Heart left ventricle (tissue), 16 donors: ENCODE results near the gene UPK3B. TPM values are rescaled to one million over a fixed set of nuclear protein-coding genes. Genes with fewer than 3 reads are reported as not detected.
"Not testable (repeated sequence)": the region's sequence is repeated elsewhere in the genome, so short reads cannot be mapped to it uniquely, and the experiment has no call there.

Source experiments
- ATAC-seq, 4 donors: fragments of 200-7000 bp; cut with Tn5 transposase; one replicate each; pipeline ENCODE4 v1.9.1; 2020 to 2022; ENCODE audit warnings: moderate library complexity in 4 of 4, mild to moderate bottlenecking in 3 of 4, moderate number of reproducible peaks in 1 of 4
- DNase-seq, 5 donors: peaks; one replicate each; pipeline ENCODE4 v3.0.0-alpha.2; 2020
- H3K27ac ChIP-seq, 12 donors: fragments of 200-600 bp; sonication (generic) in 4 of 12; one replicate each; pipeline versions ENCODE4 v1.5.0 to v1.8.0; 2016 to 2022; ENCODE audit warnings: mild to moderate bottlenecking in 2 of 12
- H3K27me3 ChIP-seq, 9 donors: fragments of 200-600 bp; sonication (generic) in 2 of 9; one replicate each; pipeline versions ENCODE4 v1.5.1 to v1.8.0; 2016 to 2022; ENCODE audit warnings: mild to moderate bottlenecking in 3 of 9
- H3K36me3 ChIP-seq, 9 donors: fragments of 200-600 bp; sonication (generic) in 2 of 9; one replicate each; pipeline versions ENCODE4 v1.5.0 to v1.8.0; 2018 to 2022; ENCODE audit warnings: mild to moderate bottlenecking in 2 of 9
- H3K4me1 ChIP-seq, 12 donors: fragments of 200-600 bp; sonication (generic) in 4 of 12; one replicate each; pipeline versions ENCODE4 v1.5.0 to v1.8.0; 2016 to 2022; ENCODE audit warnings: mild to moderate bottlenecking in 3 of 12
- H3K4me3 ChIP-seq, 12 donors: fragments of 200-600 bp; sonication (generic) in 4 of 12; one replicate each; pipeline versions ENCODE4 v1.5.0 to v1.8.0; 2017 to 2022; ENCODE audit warnings: mild to moderate bottlenecking in 9 of 12, moderate library complexity in 4 of 12
- H3K9me3 ChIP-seq, 12 donors: fragments of 200-600 bp; sonication (generic) in 4 of 12; one replicate each; pipeline versions ENCODE4 v1.5.0 to v1.8.0; 2016 to 2022; ENCODE audit warnings: mild to moderate bottlenecking in 1 of 12
- POLR2A ChIP-seq, 2 donors: fragments of 450-650 bp; IDR thresholded peaks; one replicate each; pipeline ENCODE4 v1.6.1; 2017; ENCODE audit warnings: antibody characterized with exemption in 2 of 2, mild to moderate bottlenecking in 2 of 2, moderate library complexity in 2 of 2
- WGBS, 4 donors: extraction: QIAGEN DNeasy Blood & Tissue Kit in 2 of 4; methylation state at CpG; one replicate each; pipeline versions ENCODE4 v1.1.5 to v1.1.7; 2013 to 2018; 5-methylcytosine and 5-hydroxymethylcytosine counted together
- intact Hi-C, 10 donors: fragments of 100-400 bp; cut with DNase I; formaldehyde crosslinking; loops; one replicate each; pipeline versions ENCODE4 v1.11.1 to v1.14.2; 2022
- long read RNA-seq, 3 donors: library from polyadenylated mRNA; unstranded; transcript quantifications; one replicate each; pipeline ENCODE4 v2.0.0, GENCODE V29; 2020 to 2021
- polyA plus RNA-seq, 2 donors: library from polyadenylated mRNA; stranded (reverse); fragments of 200-250 nt; gene quantifications; one replicate each; pipeline ENCODE4 v1.2.3, GENCODE V29; 2013
- total RNA-seq, 9 donors: library from RNA; depleted of rRNA in 2 of 9; stranded (reverse); fragments of >200 nt in 2 of 9; fragmentation: NEBNext Ultra II Directional in 3 of 9; extraction: Animal tissue kit (Norgen Biotek cat#: 25700) in 3 of 9; gene quantifications; one replicate each; pipeline versions ENCODE4 v1.1.0 to v1.2.4, GENCODE V29; 2016 to 2023
- TF ChIP-seq, protein P1 (sequence below), 12 donors: fragments of 200-600 bp; sonication (generic) in 4 of 12; IDR thresholded peaks; one replicate each; pipeline versions ENCODE4 v1.5.0 to v1.8.0; 2018 to 2022; ENCODE audit warnings: antibody characterized with exemption in 12 of 12, mild to moderate bottlenecking in 5 of 12
- donor health status: ischemic (EF 13 %, LVEDD 7.1; RV severe dilation, severe dysfunction).
- donor health status: healthy with polysubstance abuse.
- donor health status: DM: no; HTN: yes; CAD: no.
- donor health status: DM: no; HTN: no; CAD: no.
- donor health status: ischemic (EF 25% LVEDD 6.9; RV normal size, moderate dysfunction).
- donor health status: ischemic (EF 25% LVEDD 5.7; RV mildly dilated, moderate dysfunction).
- donor health status: healthy.
- donor health status: DM: yes; HTN: yes; CAD: no.
- donor health status: ischemic (EF 35%, LVEDD 5.7; RV mildly dilated, moderate dysfunction).
- donor health status: nonischemic (EF 11% LVEDD 7.7; RV severe dilation, severe dysfunction).
- donor health status: DM: yes; HTN: yes; CAD: no.
- donor health status: PGD.
- donor health status: ischemic (EF 29% LVEDD 5.4; RV normal size, mild dysfunction).
- donor health status: nonischemic (EF 23%, LVEDD 6.1; RV moderate dilation, normal function).

The UPK3B gene
- 100 to 1,000 TPM in 1 of 9 donors, under 1 TPM in 2, not detected in 6; 0.32 to 238 (median 0.63) TPM for total RNA-seq
- polyA plus RNA-seq: under 1 TPM; 0.19 to 0.24 TPM
- long read RNA-seq, donor 1: 0 reads
- long read RNA-seq, donor 2: 0 reads
- long read RNA-seq, donor 3: 0 reads

DNA sequence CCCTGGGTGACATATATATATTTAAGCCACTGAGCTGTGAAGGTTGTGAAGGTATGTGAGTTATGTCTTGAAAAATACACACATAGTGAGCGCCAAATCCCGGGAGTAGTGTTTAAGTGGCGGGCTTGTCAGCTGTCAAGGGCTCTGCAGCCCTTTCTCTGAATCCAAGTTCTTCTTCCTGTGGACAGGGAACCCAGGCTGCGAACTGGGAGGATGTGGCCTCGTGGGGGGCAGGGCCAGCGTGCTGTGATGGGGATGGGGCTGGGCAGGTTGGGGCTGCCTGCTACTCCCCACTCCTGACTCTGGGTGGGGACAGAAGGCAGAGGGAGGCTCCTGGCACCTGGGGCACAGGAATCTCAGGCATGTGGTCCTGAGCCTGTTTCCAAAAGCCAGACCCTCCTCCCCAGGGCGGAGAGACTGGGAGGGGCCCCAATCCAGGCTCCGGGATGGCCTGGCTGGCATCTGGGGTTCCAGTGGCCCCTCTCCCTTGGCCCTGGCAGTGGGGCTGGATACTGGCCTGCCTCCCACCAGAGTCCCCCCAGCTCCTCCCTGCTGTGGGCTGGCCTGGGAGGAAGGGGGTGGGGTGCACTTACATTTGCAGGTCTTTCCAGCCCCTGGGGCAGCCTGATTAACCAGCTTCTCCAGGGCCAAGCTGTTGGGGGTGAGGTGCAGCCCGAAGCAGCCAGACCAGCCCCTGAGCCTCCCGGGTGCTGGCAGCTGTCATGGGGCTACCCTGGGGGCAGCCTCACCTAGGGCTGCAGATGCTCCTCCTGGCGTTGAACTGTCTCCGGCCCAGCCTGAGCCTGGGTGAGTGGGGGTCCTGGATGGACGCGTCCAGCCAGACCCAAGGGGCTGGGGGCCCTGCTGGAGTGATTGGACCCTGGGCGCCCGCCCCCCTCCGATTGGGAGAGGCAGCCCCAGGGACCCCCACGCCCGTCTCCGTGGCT lies at the start of gene UPK3B:
UPK3B (plus strand) TSS at position 622 of the 947 bp plus-strand sequence; CDS start at position 723, 101 bp downstream.
- ATAC-seq (no peak), DNase-seq (no peak)

DNA sequence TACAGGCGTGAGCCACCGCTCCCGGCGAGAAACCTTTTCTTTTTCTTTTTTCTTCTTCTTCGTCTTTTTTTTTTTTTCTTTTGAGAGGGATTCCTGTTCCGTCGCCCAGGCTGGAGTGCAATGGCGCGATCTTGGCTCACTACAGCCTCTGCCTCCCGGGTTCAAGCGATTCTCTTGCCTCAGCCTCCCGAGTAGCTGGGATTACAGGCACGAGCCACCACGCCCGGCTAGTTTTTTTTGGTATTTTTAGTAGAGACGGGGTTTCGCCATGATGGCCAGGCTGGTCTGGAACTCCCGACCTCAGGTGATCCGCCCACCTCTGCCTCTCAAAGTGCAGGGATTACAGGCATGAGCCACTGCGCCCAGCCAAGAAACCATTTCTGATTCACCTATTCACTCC lies 49.6 kb upstream of the UPK3B start:
- ATAC-seq, intact Hi-C loops, H3K4me1 ChIP-seq, H3K9me3 ChIP-seq, H3K27ac ChIP-seq, H3K4me3 ChIP-seq, H3K36me3 ChIP-seq, H3K27me3 ChIP-seq, DNase-seq: not testable (repeated sequence)
- 86 to 90% (median 88%) methylated on average over 14 to 15 of the region's 20 CpGs for WGBS, 4 donors

More for the DNA sequence above, at the start of gene UPK3B:
- H3K36me3 ChIP-seq: peaks cover 0 to 14% (median 9%) of the 10 kb centered on the region in 9 donors
- H3K4me1 ChIP-seq: peaks cover 0 to 10% (median 4%) of the 10 kb centered on the region in 12 donors
- H3K4me3 ChIP-seq: no peak within 1 kb of the TSS
- H3K27ac ChIP-seq: no peak within 1 kb of the TSS
- H3K27me3 ChIP-seq: no peaks in the 10 kb centered on the region
- 49 to 66% (median 55%) methylated on average over 9 to 20 of the region's 20 CpGs for WGBS, 4 donors
- TF ChIP-seq, protein P1, sequence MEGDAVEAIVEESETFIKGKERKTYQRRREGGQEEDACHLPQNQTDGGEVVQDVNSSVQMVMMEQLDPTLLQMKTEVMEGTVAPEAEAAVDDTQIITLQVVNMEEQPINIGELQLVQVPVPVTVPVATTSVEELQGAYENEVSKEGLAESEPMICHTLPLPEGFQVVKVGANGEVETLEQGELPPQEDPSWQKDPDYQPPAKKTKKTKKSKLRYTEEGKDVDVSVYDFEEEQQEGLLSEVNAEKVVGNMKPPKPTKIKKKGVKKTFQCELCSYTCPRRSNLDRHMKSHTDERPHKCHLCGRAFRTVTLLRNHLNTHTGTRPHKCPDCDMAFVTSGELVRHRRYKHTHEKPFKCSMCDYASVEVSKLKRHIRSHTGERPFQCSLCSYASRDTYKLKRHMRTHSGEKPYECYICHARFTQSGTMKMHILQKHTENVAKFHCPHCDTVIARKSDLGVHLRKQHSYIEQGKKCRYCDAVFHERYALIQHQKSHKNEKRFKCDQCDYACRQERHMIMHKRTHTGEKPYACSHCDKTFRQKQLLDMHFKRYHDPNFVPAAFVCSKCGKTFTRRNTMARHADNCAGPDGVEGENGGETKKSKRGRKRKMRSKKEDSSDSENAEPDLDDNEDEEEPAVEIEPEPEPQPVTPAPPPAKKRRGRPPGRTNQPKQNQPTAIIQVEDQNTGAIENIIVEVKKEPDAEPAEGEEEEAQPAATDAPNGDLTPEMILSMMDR (IDR thresholded peaks at IDR 0.05): no peak
- no peak for TF ChIP-seq POLR2A (IDR thresholded peaks at IDR 0.05)
- no peaks in the 10 kb centered on the region for H3K9me3 ChIP-seq
- intact Hi-C loops: loop anchor here in 3 of 10 donors (10.0 kb wide), 1 partner anchor 485 kb away; no protein-coding TSS in a partner anchor

DNA sequence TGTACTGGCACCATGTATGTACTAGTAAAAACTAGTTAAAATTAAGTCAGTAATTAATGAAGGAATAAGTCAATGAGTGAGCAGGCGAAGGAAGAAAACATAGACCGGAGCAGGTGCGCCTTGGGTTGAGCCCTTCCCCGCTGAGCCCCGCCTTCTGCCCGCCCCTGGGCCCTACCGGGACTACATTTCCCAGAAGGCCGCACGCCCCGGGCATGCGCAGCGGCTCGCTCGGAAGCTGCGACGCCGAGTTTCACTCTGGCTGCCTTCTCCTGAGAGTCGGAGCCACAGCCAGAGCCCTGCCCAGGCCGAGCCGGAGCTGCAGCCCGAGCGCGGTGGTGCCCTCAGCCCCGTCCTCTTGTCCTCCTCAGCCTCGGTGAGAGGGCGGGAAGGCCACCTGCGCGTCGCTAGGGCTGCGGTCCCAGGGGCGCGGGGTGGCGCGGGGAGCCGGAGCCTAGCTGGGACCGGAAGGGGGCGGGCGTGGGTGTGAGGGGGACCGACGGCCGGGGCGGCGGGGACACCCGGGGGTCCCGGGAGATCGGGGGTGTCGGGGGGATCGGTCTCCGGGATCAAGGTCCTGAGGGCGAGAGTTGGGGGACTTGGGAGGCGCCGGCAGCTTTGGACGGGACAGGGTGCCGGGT lies 48.8 kb upstream of the UPK3B start, which contains the start of gene DTX2:
DTX2 (plus strand) TSS at position 246 of the 638 bp plus-strand sequence. CDS start 18,801 bp downstream, outside the sequence.
- intact Hi-C loops: not testable (repeated sequence)
- 0 to 1% methylated on average over 19 to 20 of the region's 54 CpGs; no CpG with 5 or more reads in 2 of the 4 donors for WGBS, 4 donors

DNA sequence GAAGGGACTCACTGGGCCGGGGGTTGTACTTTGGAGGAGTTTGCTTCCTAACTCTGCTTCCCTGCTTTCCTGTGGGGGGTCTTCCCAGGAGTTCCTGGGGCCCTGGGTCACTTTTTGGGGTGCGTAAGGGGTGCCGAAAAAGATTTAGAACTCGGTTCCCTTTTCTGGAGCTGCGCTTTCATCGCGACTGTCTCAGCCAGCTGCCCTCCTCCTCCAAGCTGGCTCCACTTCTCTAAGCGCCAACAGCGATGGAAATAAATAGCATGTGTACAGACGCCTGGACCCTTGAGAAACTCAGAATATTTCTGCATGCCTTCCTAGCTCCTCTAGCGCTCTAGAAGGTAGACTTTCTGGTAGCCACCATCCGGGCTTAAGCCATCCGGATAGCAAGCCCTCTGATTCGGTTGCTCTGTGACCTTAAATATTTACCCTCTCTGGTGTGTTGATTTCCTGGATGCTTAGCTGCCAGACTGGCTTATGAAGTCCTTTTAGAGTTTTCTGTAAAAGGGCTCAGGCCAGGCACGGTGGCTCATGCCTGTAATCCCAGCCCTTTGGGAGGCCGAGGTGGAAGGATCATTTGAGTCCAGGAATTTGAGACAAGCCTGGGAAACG lies 48.0 kb upstream of the UPK3B start:
- H3K27ac ChIP-seq, DNase-seq, H3K9me3 ChIP-seq, H3K27me3 ChIP-seq, H3K4me1 ChIP-seq, H3K36me3 ChIP-seq, H3K4me3 ChIP-seq, intact Hi-C loops: not testable (repeated sequence)
- peak in 3 of 4 donors; percentile 3 to 33 (median 17) for ATAC-seq
- no CpG with 5 or more reads among the region's 17 CpGs for WGBS, 4 donors

More for the DNA sequence above, 48.8 kb upstream of the UPK3B start, which contains the start of gene DTX2:
- ATAC-seq: peak; percentile 94 to 98 (median 98)
- peak within 1 kb of the TSS in 11 of 12 donors; percentile 52 to 64 (median 57) for H3K4me3 ChIP-seq
- DNase-seq: peak in 3 of 5 donors; percentile 29 to 69 (median 33)
- not testable (repeated sequence) for H3K4me1 ChIP-seq, H3K27me3 ChIP-seq, H3K36me3 ChIP-seq, H3K9me3 ChIP-seq
- peak within 1 kb of the TSS in 7 of 12 donors; percentile 42 to 77 (median 68) for H3K27ac ChIP-seq

DNA sequence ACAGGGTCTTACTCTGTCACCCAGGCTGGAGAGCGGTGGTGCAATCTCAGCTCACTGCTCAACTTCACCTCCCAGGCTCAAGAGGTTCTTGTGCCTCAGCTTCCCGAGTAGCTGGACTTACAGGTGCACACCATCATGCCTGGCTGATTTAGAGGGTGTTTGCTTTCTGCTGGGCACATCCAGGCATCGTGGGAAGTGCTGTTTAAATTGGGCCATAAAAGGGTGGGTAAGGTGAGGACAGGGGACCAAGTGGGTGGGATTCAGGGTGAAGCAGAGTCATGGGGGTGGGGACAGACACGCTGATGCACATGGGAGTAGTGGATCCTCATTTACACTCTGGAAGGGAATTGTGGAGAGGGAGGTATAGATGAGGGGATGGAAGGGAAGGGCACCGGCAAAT lies 45.4 kb upstream of the UPK3B start:
- H3K27ac ChIP-seq, H3K27me3 ChIP-seq, ATAC-seq, DNase-seq, intact Hi-C loops, H3K9me3 ChIP-seq, H3K36me3 ChIP-seq, H3K4me3 ChIP-seq: not testable (repeated sequence)
- H3K4me1 ChIP-seq: peaks cover 3 to 14% (median 6%) of the 10 kb centered on the region in 12 donors
- 85 to 91% (median 90%) methylated on average over 4 to 5 of the region's 5 CpGs for WGBS, 4 donors

DNA sequence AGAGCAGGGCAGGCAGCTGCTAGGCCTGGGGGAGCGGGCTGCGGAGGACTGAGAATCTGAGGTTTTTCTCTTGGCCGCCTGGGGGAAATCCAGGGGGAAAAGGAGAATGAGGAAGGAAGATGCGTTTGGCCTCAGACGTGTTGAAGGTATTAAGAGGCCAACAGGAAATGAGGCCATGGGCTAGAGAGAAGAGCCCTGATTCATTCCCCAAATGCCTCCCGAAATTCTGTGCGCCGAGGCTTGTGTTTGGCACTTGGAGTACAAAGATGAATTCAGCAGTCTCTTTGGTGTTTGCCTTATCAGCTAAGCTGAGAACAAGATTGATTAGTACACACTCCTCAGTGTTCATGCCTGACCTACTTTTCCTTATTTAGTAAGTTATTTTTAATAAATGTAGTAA lies 44.4 kb upstream of the UPK3B start:
- no CpG with 5 or more reads among the region's 8 CpGs for WGBS, 4 donors
- DNase-seq, H3K27me3 ChIP-seq, H3K4me3 ChIP-seq, H3K27ac ChIP-seq, H3K9me3 ChIP-seq, H3K36me3 ChIP-seq, intact Hi-C loops: not testable (repeated sequence)
- peak; percentile 25 to 46 (median 40) for ATAC-seq
- peaks cover 3 to 14% (median 6%) of the 10 kb centered on the region in 12 donors for H3K4me1 ChIP-seq

DNA sequence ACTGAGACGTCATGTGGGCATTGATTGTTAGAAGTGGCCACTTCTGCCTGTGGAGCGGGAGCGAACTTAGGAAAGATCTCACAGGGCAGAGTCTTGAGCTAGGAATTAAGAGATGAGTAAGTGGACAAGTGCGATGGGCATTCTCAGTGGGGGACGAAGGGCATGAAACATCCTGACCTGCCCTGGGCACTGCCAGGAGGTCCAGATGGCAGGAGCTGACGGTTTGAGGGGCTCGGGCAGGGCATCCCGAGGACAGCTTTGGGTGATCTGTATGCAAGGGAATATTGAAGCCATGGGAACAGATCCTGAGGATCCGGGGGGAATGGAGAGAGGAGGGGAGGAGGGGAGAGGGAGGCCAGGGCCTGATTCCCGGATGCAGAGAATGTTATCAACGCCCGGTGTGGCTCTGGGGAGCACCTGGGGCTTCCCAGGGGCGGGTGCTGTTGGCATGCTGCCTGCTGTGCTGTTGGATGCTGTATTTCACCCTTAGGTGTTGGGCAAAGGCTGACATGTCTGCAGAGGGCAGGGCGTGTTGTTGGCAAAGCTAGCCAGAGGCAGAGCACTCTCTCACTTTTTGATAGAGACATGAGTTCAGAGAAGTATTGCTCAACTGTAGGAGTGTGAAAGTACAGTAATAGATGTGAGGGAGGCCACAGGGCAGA lies 42.5 kb upstream of the UPK3B start:
- WGBS, 4 donors: 50 to 57% (median 53%) methylated on average over 10 of the region's 14 CpGs
- H3K27me3 ChIP-seq, intact Hi-C loops: not testable (repeated sequence)

DNA sequence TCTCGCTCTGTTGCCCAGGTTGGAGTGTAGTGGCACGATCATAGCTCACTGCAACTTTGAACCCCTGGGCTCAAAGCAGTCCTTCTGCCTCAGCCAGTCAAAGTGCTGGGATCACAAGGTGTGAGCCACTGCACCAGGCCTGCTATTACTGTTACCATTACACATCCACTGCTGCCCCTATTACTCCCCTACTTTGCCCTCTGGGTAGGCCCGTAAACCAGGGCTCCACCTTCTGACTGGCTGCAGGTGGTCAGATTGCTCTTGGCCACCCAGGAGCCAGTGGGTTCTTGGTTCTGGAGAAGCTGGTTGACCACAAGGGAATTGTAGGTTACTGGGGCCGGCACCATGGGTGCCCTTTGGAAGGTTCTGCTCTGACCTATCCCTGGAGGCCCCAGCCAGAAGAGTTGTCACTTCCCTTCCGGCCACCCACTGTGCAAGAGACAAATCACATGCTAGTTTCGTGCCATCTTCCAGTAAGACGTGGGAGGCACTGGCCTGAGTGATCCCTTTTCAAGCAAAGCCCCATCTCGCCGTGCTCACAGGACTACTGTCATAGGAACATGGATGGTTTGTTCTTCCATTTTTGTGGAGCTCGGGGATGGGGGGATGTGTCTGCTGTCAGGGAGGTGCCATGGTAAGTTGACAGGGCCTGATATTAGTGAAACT lies 38.7 kb upstream of the UPK3B start:
- H3K9me3 ChIP-seq, ATAC-seq, H3K27ac ChIP-seq, H3K4me3 ChIP-seq, H3K36me3 ChIP-seq, DNase-seq, intact Hi-C loops, H3K27me3 ChIP-seq, H3K4me1 ChIP-seq: not testable (repeated sequence)
- WGBS, 4 donors: 86 to 93% (median 90%) methylated on average over 5 to 10 of the region's 10 CpGs

More for the DNA sequence above, 42.5 kb upstream of the UPK3B start:
- peak in 4 of 5 donors; percentile 28 to 72 (median 62) for DNase-seq
- H3K36me3 ChIP-seq, H3K9me3 ChIP-seq, H3K4me3 ChIP-seq: not testable (repeated sequence)
- peak; percentile 64 to 94 (median 82) for ATAC-seq
- Histone ChIP-seq H3K27ac (peak overlapping the region in 1 of 12 donors; percentile 30), H3K4me1 (peaks cover 3 to 14% (median 6%) of the 10 kb centered on the region in 12 donors)
